Spleen (tissue), 7 donors: Measurements from ENCODE around the gene RPS26.

Experiments used
- CTCF ChIP-seq, 11 experiments: fragments of 200-600 bp in 7 of 11; fragments of 450-650 bp in 4 of 11; sonication (generic) in 4 of 11; IDR thresholded peaks in 8 of 11; conservative IDR thresholded peaks in 3 of 11; 1 replicate in 7 of 11; 2 replicates in 4 of 11; pipeline versions ENCODE4 v1.4.0 to v1.8.0; 2016 to 2021; ENCODE audit warnings: antibody characterized with exemption in 11 of 11, inconsistent platforms in 4 of 11, mild to moderate bottlenecking in 1 of 11
- POLR2A ChIP-seq, 3 donors: fragments of 450-650 bp; IDR thresholded peaks; one replicate each; pipeline ENCODE4 v1.5.1; 2017; ENCODE audit warnings: antibody characterized with exemption in 3 of 3, mild to moderate bottlenecking in 1 of 3
- POLR2AphosphoS5 ChIP-seq, 3 donors: sonication (generic); formaldehyde crosslinking; IDR thresholded peaks; one replicate each; pipeline ENCODE4 v1.5.1; 2017; ENCODE audit warnings: antibody characterized with exemption in 3 of 3
- donor health status: DM: no; HTN: no; CAD: no; lungs with moderate emphysema.
- donor health status: DM: no; HTN: no; CAD: no.
- donor health status: DM: no; HTN: no; CAD: no.

- TF ChIP-seq CTCF (IDR thresholded peaks at IDR 0.05 in 8 of 11, conservative IDR thresholded peaks at IDR 0.05 in 3 of 11) (no peak), POLR2A (IDR thresholded peaks at IDR 0.05) (no peak), POLR2AphosphoS5 (IDR thresholded peaks at IDR 0.05) (no peak)
These were observed 29.9 kb downstream of the RPS26 start for GRCh38 chr12:56071648-56072047.
